Stimulated activated CD4-positive, alpha-beta T cell treated with anti-CD3 and anti-CD28 coated beads, Interleukin-2, amount 100 ng/mL, for 4 hours (primary cell): ENCODE measurements around the gene BIN1.

Experiments
- DNase-seq: peaks from one replicate; pipeline ENCODE4 v3.0.0-alpha.2; 2020; ENCODE audit warnings: low read depth

BIN1 gene

GRCh38 chr2:127103243-127104165 is 3.5 kb downstream of the BIN1 start:
- no peak for DNase-seq

- DNase-seq = no peak
These were observed 4.3 kb downstream of the BIN1 start for GRCh38 chr2:127102521-127103242.

DNA sequence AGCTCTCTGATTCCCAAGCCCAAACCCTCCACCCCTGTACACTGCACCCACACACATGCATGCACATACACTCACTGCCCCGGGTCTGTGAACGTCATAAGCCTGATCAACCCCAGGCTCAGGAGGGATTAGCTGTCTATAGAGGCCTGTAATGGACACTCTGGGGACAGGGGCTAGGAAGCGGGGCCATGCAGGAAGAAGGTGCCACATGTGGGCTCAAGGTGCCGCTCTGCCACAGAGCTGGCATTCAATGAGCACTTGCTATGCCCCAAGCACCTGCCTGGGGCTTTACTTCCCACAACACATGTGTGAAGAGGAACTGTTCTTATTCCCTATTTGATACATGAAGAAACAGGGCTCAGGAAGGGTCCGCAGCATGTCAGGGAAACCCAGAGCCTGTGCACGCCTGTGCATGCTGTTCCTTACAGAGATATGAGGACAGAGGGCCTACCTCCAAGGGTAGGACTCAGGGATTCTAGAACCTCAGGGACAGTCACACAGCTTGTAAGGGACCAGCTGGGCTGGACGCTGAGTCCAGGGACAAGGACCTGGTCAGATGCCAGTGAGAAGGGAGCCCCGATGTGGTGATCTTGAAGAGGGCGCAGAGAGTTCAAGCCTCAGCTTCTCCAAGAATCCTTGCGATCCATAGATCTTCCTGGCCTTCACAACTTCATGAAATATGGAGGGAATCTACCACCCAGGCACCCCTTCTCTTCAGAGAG is 5.0 kb downstream of the BIN1 start:
- DNase-seq = no peak

- no peak for DNase-seq
These were observed 5.8 kb downstream of the BIN1 start for GRCh38 chr2:127101048-127101611.

- no peak for DNase-seq
These were observed 6.5 kb downstream of the BIN1 start for GRCh38 chr2:127100251-127101047.

DNA sequence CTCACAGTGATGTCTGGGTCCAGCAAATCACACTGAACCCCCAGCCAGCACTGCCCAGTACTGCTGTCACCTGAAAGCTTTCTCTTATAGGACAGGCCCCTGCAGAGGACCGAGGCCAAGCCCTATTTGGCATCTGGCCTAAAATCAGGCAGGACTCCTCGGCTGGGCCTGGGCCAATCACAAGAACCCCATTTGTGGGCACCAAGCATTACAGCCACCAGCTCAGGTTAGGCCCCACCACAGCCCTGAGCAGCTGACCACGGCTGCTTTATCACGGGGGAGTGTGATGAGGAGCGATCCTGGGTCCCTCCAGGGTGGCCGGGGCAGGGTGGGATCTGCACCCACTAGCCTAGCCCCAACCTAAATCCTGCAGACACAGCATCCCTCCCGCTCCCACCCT is 8.2 kb downstream of the BIN1 start:
- no peak for DNase-seq

- no peak for DNase-seq
These were observed 8.9 kb downstream of the BIN1 start for GRCh38 chr2:127097841-127098651.

- no peak for DNase-seq
These were observed 9.5 kb downstream of the BIN1 start for GRCh38 chr2:127097471-127097765.

DNA sequence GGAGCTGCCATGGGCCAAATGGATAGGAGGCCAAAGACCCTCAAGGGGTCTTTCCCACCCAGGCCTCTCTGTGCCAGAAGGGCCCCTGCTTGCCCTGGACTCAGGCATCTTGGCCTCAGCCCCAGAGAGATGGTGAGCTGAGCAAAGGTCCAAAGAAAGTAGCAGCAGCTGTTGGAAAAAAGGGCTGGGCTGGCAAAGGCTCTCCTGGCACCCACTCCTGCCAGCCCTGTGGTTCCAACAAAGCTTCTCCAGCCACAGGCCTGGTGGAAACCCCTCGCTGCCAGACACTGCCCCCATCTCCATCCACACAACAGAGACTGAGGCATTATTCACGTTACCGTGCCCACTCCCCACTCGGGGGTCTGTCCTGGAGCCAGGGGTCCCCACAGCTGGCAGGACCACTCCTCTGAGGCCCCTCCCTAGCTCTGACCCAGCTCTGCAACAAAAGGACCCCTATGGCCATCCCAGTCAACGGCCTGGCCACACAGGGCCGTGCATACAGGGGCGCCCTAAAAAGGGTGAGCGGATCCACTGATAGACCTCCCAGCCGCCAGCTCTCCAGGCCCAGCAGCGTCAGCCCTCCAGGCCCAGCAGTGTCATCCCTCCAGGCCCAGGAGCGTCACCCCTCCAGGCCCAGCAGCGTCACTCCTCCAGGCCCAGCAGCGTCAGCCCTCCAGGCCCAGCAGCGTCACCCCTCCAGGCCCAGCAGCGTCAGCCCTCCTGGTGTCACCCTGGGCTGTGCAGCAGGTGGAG is 10.1 kb downstream of the BIN1 start:
- DNase-seq = no peak

- no peak for DNase-seq
These were observed 10.7 kb downstream of the BIN1 start for GRCh38 chr2:127096280-127096679.

GRCh38 chr2:127095784-127096183 is 11.2 kb downstream of the BIN1 start:
- DNase-seq = no peak

- DNase-seq = no peak
These were observed 11.7 kb downstream of the BIN1 start for GRCh38 chr2:127095367-127095641.

DNA sequence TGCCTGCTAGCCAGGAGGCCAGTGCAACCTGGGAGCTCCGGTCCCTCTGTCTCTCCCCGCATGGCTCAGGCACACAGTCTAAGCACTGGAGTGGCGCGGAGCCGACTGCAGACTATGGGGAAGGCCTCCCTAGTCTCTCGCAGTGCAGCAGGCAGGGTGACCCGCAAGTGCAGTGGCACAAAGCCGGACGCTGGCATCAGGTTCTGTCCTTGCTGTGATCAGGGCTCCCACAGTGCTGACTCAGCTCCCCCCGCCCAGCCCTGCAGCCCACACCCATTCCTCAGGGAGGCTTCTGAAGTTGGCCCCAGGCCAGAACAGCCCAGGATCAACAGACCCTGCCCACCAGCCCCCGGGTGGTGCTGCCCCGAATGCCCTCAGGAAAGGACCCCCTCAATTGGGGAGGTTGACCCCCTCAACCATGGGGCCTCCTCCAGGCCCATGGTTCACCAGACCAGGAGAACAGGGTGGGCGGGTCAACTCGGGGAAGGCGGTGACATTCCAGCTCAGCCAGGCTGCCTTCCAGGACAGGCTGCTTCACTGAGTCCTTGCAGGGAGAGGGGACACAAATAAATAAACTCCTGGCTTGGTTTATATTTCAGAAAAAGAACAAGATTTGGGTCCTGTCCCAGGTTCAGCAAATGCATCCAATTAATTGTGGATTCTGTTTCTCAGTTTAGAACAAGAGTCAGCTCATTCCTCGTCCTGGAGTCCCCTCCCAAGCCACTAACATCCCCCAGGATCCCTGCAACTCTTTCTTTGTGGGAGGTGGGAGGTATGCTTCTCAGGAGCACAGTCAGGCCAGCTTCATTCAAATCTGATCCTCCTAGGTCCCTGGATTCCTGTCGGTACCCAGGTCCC is 12.2 kb downstream of the BIN1 start:
- no peak for DNase-seq

GRCh38 chr2:127093648-127094210 is 13.2 kb downstream of the BIN1 start:
- DNase-seq = no peak

DNA sequence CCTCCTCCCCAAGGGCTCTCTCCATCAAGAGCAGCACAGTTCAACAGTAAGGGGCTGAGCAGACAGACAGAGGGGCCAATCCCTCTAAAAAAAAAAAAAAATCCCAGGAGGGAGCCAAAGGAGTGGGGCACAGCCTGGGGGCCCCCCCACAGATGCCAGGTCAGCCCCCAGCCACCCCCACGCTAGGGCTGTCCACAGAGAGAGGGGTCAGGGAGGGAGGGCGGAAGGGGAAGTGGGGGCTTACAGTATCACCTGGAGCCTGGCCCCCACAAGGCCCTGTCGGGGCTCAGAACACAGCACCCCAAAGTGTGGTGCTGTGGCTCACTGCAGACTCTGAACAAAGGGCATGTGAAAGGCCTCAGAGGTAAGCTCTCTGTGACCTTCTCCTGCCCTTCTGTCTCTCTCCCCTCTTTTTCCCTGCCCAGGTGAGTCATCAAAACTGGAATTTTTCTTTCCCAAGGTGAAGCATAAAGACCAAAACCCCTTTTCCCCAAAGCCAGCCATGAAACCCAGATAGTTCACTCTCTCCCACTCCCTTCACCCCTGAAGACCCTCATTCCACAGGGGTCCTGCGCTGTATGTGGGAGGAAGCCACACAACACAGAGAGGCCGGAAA is 13.9 kb downstream of the BIN1 start:
- DNase-seq = no peak

GRCh38 chr2:127092306-127092705 is 14.6 kb downstream of the BIN1 start:
- no peak for DNase-seq

- no peak for DNase-seq
These were observed 15.1 kb downstream of the BIN1 start for GRCh38 chr2:127091886-127092285.

DNA sequence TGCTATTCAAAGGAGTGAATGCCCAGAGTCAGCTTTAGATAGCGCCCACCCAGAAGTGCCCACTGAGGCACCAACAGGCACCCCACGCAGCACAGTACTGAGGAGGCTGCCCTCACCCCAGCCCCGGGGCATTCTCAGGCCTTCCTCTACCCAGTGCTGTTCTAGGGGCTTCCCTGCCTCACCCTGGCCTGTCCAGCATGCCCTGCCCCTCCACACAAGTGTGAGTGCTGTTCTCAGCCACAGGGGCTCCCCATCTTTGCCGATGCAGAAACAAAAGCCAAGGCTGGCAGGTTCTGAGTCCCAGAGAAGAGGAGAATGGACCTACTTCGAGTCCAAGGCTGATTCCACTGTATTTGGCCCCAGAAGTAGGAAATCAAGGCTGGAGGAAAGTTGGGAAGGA is 15.8 kb downstream of the BIN1 start:
- DNase-seq = no peak
